ENCODE measurements around the gene ZNF439. TPM values are rescaled to one million over a fixed set of nuclear protein-coding genes. Genes with fewer than 3 reads are reported as not detected.

The ZNF439 gene
- total RNA-seq (2014; rRNA removed; shearing (Covaris generic)) (7.8 and 12.1 TPM in 2 replicates), polyA plus RNA-seq (2016; fragmentation: Nextera tagmentation; extraction: Ambion mirVana) (7.4 and 8.8 TPM in 2 replicates)

DNA sequence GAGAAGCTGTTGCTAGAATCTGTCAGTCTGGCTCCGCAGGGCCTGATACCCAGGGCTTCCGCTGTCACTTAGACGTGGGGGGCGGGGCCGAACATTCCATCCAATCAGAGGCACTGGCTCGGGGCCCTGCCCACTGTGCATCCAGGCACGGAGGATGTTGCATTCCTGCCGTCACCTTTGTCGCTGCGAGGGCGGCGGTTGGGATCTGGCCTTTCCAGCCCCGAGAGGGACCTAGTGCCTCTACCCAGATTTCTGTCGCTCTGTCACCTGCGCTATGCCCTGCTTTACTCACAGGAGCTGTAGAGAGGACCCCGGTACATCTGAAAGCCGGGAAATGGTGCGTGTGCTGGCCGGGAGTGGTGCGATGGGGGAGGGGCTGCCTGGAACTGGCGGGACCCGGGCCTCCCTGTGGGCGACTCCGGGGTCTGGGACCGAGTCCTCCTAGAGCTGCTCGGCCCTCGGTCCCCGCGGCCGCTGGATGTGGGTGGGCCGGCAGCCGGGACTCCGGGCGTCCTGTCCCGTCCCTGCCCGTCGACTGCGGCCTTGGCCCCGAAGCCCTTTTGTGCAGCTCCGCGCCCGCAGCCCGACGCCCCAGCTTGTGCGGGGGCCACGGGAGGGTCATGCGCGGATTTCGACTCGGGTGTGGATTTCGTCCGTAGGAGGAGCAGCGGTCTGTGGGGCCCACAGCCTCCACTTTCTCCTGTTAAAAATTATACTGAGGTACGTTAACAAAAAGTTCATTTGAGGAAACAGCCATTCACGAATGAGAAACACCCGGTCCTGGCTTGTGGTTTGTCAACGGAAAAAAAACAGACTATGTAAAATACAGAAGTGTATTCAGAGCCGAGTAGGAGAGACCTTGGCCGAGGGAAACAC, at the start of gene ZNF439:
Gene ZNF439 (plus strand): TSS at position 133 of the 876 bp plus-strand sequence. CDS start 142 bp downstream, at position 275.
- peak within 1 kb of the TSS; percentile 89 for H3K4me3 ChIP-seq
- H3K27me3 ChIP-seq (replicated peaks; ENCODE audit: insufficient read depth), result no peaks in the 10 kb centered on the region
- peak; percentile 93 for DNase-seq
- no peaks in the 10 kb centered on the region for H3K9me2 ChIP-seq (ENCODE audit: insufficient read depth)
- WGBS, 2 experiments (ENCODE audit: low coverage in 1 of 2, low lambda C conversion rate in 2 of 2, missing lambda C conversion rate in 2 of 2), result 2% methylated on average over 46 to 57 of the region's 59 CpGs
- H3K9me3 ChIP-seq (ENCODE audit: low read depth), result no peaks in the 10 kb centered on the region
- in situ Hi-C loops (cut with MboI), result no loop called here
- H3K9ac ChIP-seq, result peak within 1 kb of the TSS; percentile 66
- H2AFZ ChIP-seq, result peak within 1 kb of the TSS; percentile 92
- TF ChIP-seq EZH2phosphoT487 (IDR thresholded peaks at IDR 0.05; ENCODE audit: insufficient read depth, low read depth) (no peak), EZH2 (IDR thresholded peaks at IDR 0.05; ENCODE audit: insufficient read depth, poor library complexity, severe bottlenecking) (no peak)
- H3K27ac ChIP-seq, result no peak within 1 kb of the TSS
- H3K4me2 ChIP-seq (ENCODE audit: unreplicated experiment), result peak within 1 kb of the TSS; percentile 81
- H3K4me1 ChIP-seq (ENCODE audit: insufficient read depth), result peaks cover 3% of the 10 kb centered on the region; the same call in 1 of the 2 replicates
- no peaks in the 10 kb centered on the region for H3K36me3 ChIP-seq (ENCODE audit: low read depth)
- peaks cover 53% of the 10 kb centered on the region for H3K79me2 ChIP-seq (ENCODE audit: insufficient read depth)
- peaks cover 3% of the 10 kb centered on the region; the same call in 1 of the 2 replicates for H3F3A ChIP-seq (ENCODE audit: insufficient read depth)
- no peaks in the 10 kb centered on the region for H4K20me1 ChIP-seq (ENCODE audit: insufficient read depth)

DNA sequence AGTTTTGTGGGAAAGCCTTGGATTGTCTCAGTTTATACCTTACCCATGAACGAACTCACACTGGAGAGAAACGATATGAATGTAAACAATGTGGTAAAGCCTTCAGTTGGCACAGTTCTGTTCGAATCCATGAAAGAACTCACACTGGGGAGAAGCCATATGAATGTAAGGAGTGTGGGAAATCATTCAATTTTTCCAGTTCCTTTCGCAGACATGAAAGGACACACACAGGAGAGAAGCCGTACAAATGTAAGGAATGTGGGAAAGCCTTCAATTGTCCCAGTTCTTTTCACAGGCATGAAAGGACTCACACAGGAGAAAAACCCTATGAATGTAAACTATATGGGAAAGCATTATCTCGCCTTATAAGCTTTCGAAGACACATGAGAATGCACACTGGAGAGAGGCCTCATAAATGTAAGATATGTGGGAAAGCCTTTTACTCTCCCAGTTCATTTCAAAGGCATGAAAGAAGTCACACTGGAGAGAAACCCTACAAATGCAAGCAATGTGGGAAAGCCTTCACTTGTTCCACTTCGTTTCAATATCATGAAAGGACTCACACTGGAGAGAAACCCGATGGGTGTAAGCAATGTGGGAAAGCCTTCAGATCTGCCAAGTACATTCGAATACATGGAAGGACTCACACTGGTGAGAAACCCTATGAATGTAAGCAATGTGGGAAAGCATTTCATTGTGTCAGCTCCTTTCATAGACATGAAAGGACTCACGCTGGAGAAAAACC, 42.0 kb upstream of the ZNF439 start:
- no peak overlapping the region for H3K27ac ChIP-seq
- in situ Hi-C loops (cut with MboI), result no loop called here
- no peaks in the 10 kb centered on the region for H3K79me2 ChIP-seq (ENCODE audit: insufficient read depth)
- no peaks in the 10 kb centered on the region for H3K4me1 ChIP-seq (ENCODE audit: insufficient read depth)
- 79 to 83% methylated on average over 11 of the region's 11 CpGs for WGBS, 2 experiments (ENCODE audit: low coverage in 1 of 2, low lambda C conversion rate in 2 of 2, missing lambda C conversion rate in 2 of 2)
- H3K27me3 ChIP-seq (replicated peaks; ENCODE audit: insufficient read depth), result no peaks in the 10 kb centered on the region
- no peaks in the 10 kb centered on the region for H4K20me1 ChIP-seq (ENCODE audit: insufficient read depth)
- TF ChIP-seq EZH2phosphoT487 (IDR thresholded peaks at IDR 0.05; ENCODE audit: insufficient read depth, low read depth), result no peak
- no peak for TF ChIP-seq EZH2 (IDR thresholded peaks at IDR 0.05; ENCODE audit: insufficient read depth, poor library complexity, severe bottlenecking)
- no peaks in the 10 kb centered on the region for H3K9me2 ChIP-seq (ENCODE audit: insufficient read depth)
- no peak overlapping the region for H3K9ac ChIP-seq
- peaks cover 6% of the 10 kb centered on the region for H3K9me3 ChIP-seq (ENCODE audit: low read depth)
- H3F3A ChIP-seq (ENCODE audit: insufficient read depth), result no peaks in the 10 kb centered on the region
- no peak overlapping the region for H3K4me3 ChIP-seq
- H2AFZ ChIP-seq, result no peak overlapping the region
- no peak for DNase-seq
- peaks cover 18% of the 10 kb centered on the region for H3K36me3 ChIP-seq (ENCODE audit: low read depth)
- no peak overlapping the region for H3K4me2 ChIP-seq (ENCODE audit: unreplicated experiment)

DNA sequence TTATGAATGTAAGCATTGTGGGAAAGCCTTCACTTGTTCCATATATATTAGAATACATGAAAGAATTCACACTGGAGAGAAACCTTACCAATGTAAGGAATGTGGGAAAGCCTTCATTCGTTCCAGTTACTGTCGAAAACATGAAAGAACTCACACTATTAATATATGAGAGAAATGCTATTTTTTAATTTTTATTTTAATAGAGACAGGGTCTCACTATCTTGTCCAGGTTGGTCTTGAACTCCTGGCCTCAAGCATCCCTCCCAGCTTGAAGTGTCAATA, 41.5 kb upstream of the ZNF439 start:
- WGBS, 2 experiments (ENCODE audit: low coverage in 1 of 2, low lambda C conversion rate in 2 of 2, missing lambda C conversion rate in 2 of 2), result 93 to 98% methylated on average over 2 of the region's 2 CpGs
- no peak overlapping the region for H3K9ac ChIP-seq
- H3F3A ChIP-seq (ENCODE audit: insufficient read depth), result no peaks in the 10 kb centered on the region
- H3K9me2 ChIP-seq (ENCODE audit: insufficient read depth), result no peaks in the 10 kb centered on the region
- DNase-seq, result no peak
- peaks cover 6% of the 10 kb centered on the region for H3K9me3 ChIP-seq (ENCODE audit: low read depth)
- no peak overlapping the region for H3K27ac ChIP-seq
- no peaks in the 10 kb centered on the region for H4K20me1 ChIP-seq (ENCODE audit: insufficient read depth)
- H3K27me3 ChIP-seq (replicated peaks; ENCODE audit: insufficient read depth), result no peaks in the 10 kb centered on the region
- no peak overlapping the region for H3K4me3 ChIP-seq
- in situ Hi-C loops (cut with MboI), result no loop called here
- H3K36me3 ChIP-seq (ENCODE audit: low read depth), result peaks cover 18% of the 10 kb centered on the region
- TF ChIP-seq EZH2 (IDR thresholded peaks at IDR 0.05; ENCODE audit: insufficient read depth, poor library complexity, severe bottlenecking) (no peak), EZH2phosphoT487 (IDR thresholded peaks at IDR 0.05; ENCODE audit: insufficient read depth, low read depth) (no peak)
- H3K4me2 ChIP-seq (ENCODE audit: unreplicated experiment), result no peak overlapping the region
- no peak overlapping the region for H2AFZ ChIP-seq
- no peaks in the 10 kb centered on the region for H3K79me2 ChIP-seq (ENCODE audit: insufficient read depth)
- H3K4me1 ChIP-seq (ENCODE audit: insufficient read depth), result no peaks in the 10 kb centered on the region

DNA sequence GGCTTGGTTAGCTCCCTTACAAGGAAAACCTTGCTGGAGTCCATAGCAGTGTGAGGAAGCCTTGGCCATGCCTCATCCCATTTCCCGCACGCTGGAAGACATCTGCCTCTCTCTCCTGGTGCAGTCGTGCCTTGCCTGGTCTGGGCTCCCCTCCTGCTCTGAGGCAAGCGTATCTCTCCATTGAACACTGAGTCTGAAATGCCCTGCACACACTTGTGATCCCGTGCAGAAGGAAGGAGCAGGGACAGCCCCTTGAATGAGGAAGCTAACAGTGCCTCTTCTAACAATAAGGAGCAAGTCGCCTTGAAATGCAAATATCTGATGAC, 34.9 kb upstream of the ZNF439 start:
- peak overlapping the region; percentile 88 for H3K4me3 ChIP-seq
- H3K27me3 ChIP-seq (replicated peaks; ENCODE audit: insufficient read depth), result no peaks in the 10 kb centered on the region
- no peaks in the 10 kb centered on the region for H4K20me1 ChIP-seq (ENCODE audit: insufficient read depth)
- no peaks in the 10 kb centered on the region for H3K9me3 ChIP-seq (ENCODE audit: low read depth)
- H3K9ac ChIP-seq, result peak overlapping the region; percentile 86
- H3K4me2 ChIP-seq (ENCODE audit: unreplicated experiment), result peak overlapping the region; percentile 99
- WGBS, 2 experiments (ENCODE audit: low coverage in 1 of 2, low lambda C conversion rate in 2 of 2, missing lambda C conversion rate in 2 of 2), result 1% methylated on average over 6 of the region's 6 CpGs
- no peaks in the 10 kb centered on the region for H3F3A ChIP-seq (ENCODE audit: insufficient read depth)
- no peaks in the 10 kb centered on the region for H3K9me2 ChIP-seq (ENCODE audit: insufficient read depth)
- peak; percentile 54 for DNase-seq
- no peaks in the 10 kb centered on the region for H3K4me1 ChIP-seq (ENCODE audit: insufficient read depth)
- in situ Hi-C loops (cut with MboI), result no loop called here
- no peaks in the 10 kb centered on the region for H3K36me3 ChIP-seq (ENCODE audit: low read depth)
- peak overlapping the region; percentile 56 for H3K27ac ChIP-seq
- H3K79me2 ChIP-seq (ENCODE audit: insufficient read depth), result peaks cover 36% of the 10 kb centered on the region
- peak overlapping the region; percentile 94 for H2AFZ ChIP-seq
- TF ChIP-seq EZH2 (IDR thresholded peaks at IDR 0.05; ENCODE audit: insufficient read depth, poor library complexity, severe bottlenecking) (no peak), EZH2phosphoT487 (IDR thresholded peaks at IDR 0.05; ENCODE audit: insufficient read depth, low read depth) (no peak)
